HepG2 (cell line): ENCODE measurements around the gene SHPK. TPM values are rescaled to one million over a fixed set of nuclear protein-coding genes. Genes with fewer than 3 reads are reported as not detected.
A peak's percentile ranks its signal among the peaks of the same experiment; 100 is the strongest.

ENCODE experiments used
- DNMT1 ChIP-seq: sonication (generic); formaldehyde crosslinking; IDR thresholded peaks from 2 replicates; pipeline ENCODE4 v1.5.1; 2020; ENCODE audit warnings: mild to moderate bottlenecking, missing genetic modification reagents
- FOSL1 ChIP-seq: sonication (generic); formaldehyde crosslinking; IDR thresholded peaks from 2 replicates; pipeline ENCODE4 v1.9.0; 2021; ENCODE audit warnings: missing genetic modification reagents, borderline replicate concordance
- GZF1 ChIP-seq: sonication (generic); formaldehyde crosslinking; IDR thresholded peaks from 2 replicates; pipeline ENCODE4 v1.5.1; 2020; ENCODE audit warnings: mild to moderate bottlenecking, missing genetic modification reagents
- MAFF ChIP-seq: IDR thresholded peaks from 2 replicates; pipeline ENCODE4 v1.6.1; 2011; ENCODE audit warnings: low read depth, low read length, improper control_type of control experiment
- MAFK ChIP-seq, 2 experiments: IDR thresholded peaks in 1 of 2; conservative IDR thresholded peaks in 1 of 2; 2 replicates each; pipeline ENCODE4 v1.6.1; 2011; ENCODE audit warnings: improper control_type of control experiment in 2 of 2, low read length in 2 of 2
- RARG ChIP-seq: sonication (generic); formaldehyde crosslinking; IDR thresholded peaks from 2 replicates; pipeline ENCODE4 v1.4.0; 2020; ENCODE audit warnings: low read depth, mild to moderate bottlenecking, missing genetic modification reagents
- SAP130 ChIP-seq: IDR thresholded peaks from 2 replicates; pipeline ENCODE4 v1.6.1; 2016; ENCODE audit warnings: low read depth
- STAT5B ChIP-seq: sonication (generic); formaldehyde crosslinking; IDR thresholded peaks from 2 replicates; pipeline ENCODE4 v1.4.0; 2020; ENCODE audit warnings: missing genetic modification reagents
- ZNF136 ChIP-seq: sonication (generic); formaldehyde crosslinking; IDR thresholded peaks from 2 replicates; pipeline ENCODE4 v1.8.1; 2022; ENCODE audit warnings: low read depth, mild to moderate bottlenecking, moderate library complexity, missing genetic modification reagents
- ZNF263 ChIP-seq: sonication (generic); formaldehyde crosslinking; IDR thresholded peaks from 2 replicates; pipeline ENCODE4 v1.4.0; 2020; ENCODE audit warnings: missing genetic modification reagents
- ZNF7 ChIP-seq: IDR thresholded peaks from 2 replicates; pipeline ENCODE4 v1.6.1; 2016; ENCODE audit warnings: missing biosample characterization, missing genetic modification reagents
- ZNF770 ChIP-seq: sonication (generic); formaldehyde crosslinking; IDR thresholded peaks from 2 replicates; pipeline ENCODE4 v1.5.0; 2020; ENCODE audit warnings: mild to moderate bottlenecking, missing genetic modification reagents
- polyA plus RNA-seq, 8 experiments: library from polyadenylated mRNA; depleted of rRNA in 3 of 8; stranded (reverse) in 7 of 8; unstranded in 1 of 8; fragments of >200 nt; fragmentation: Illumina TruSeq in 4 of 8; extraction: Trizol in 4 of 8; gene quantifications; 2 replicates each; pipeline versions ENCODE4 v1.2.1 to v1.2.3, GENCODE V29; 2011 to 2016; ENCODE audit warnings: low read depth in 4 of 8, missing spikeins in 1 of 8, mixed read lengths in 1 of 8; ENCODE audit not compliant: insufficient read depth in 1 of 8
- total RNA-seq, 5 experiments: library from RNA; depleted of rRNA; stranded (reverse); fragments of >200 nt; fragmentation: Illumina TruSeq; extraction: Trizol; gene quantifications; 2 replicates each; pipeline ENCODE4 v1.2.3, GENCODE V29; 2016; ENCODE audit warnings: low read depth in 1 of 5
- TF ChIP-seq, protein P1 (sequence below), 2 experiments: sonication (generic) in 1 of 2; formaldehyde crosslinking in 1 of 2; IDR thresholded peaks; 2 replicates each; pipeline versions ENCODE4 v1.4.0 to v1.6.1; 2016 to 2020; ENCODE audit warnings: borderline replicate concordance in 1 of 2, low read depth in 1 of 2, mild to moderate bottlenecking in 1 of 2, missing genetic modification reagents in 1 of 2
- TF ChIP-seq, protein P2 (sequence below): IDR thresholded peaks from 2 replicates; pipeline ENCODE4 v1.6.1; 2016
- TF ChIP-seq, protein P3 (sequence below): sonication (generic); formaldehyde crosslinking; IDR thresholded peaks from 2 replicates; pipeline ENCODE4 v1.5.1; 2020; ENCODE audit warnings: mild to moderate bottlenecking, missing genetic modification reagents
- TF ChIP-seq, protein P4 (sequence below): sonication (generic); formaldehyde crosslinking; IDR thresholded peaks from 2 replicates; pipeline ENCODE4 v1.8.0; 2022; ENCODE audit warnings: mild to moderate bottlenecking, missing genetic modification reagents, borderline replicate concordance

The SHPK gene
- total and polyA plus RNA-seq, 2 of the 13 experiments (the other 11 are each of a cell fraction or from before 2014, with no cell fraction given), result 16.2 to 30.9 TPM

GRCh38 chr17:3678095-3678820, 42.2 kb upstream of the SHPK start (continued):
- TF ChIP-seq, protein P1, sequence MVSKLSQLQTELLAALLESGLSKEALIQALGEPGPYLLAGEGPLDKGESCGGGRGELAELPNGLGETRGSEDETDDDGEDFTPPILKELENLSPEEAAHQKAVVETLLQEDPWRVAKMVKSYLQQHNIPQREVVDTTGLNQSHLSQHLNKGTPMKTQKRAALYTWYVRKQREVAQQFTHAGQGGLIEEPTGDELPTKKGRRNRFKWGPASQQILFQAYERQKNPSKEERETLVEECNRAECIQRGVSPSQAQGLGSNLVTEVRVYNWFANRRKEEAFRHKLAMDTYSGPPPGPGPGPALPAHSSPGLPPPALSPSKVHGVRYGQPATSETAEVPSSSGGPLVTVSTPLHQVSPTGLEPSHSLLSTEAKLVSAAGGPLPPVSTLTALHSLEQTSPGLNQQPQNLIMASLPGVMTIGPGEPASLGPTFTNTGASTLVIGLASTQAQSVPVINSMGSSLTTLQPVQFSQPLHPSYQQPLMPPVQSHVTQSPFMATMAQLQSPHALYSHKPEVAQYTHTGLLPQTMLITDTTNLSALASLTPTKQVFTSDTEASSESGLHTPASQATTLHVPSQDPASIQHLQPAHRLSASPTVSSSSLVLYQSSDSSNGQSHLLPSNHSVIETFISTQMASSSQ (IDR thresholded peaks at IDR 0.05; ENCODE audit: low read depth), result no peak
- TF ChIP-seq, protein P1 (CRISPR knock-in tag; IDR thresholded peaks at IDR 0.05; ENCODE audit: borderline replicate concordance), result no peak
- TF ChIP-seq FOSL1 (CRISPR knock-in tag), result no peak
- TF ChIP-seq ZNF263 (CRISPR knock-in tag), result peak; percentile 91
- peak; percentile 42 for TF ChIP-seq SAP130 (CRISPR knock-in tag)
- TF ChIP-seq MAFK (conservative IDR thresholded peaks at IDR 0.05 in 1 of 2, IDR thresholded peaks at IDR 0.05 in 1 of 2; ENCODE audit: low read length in 2 of 2), result peak; percentile 70 to 74
- TF ChIP-seq MAFF, result peak; percentile 68
- TF ChIP-seq, protein P2, sequence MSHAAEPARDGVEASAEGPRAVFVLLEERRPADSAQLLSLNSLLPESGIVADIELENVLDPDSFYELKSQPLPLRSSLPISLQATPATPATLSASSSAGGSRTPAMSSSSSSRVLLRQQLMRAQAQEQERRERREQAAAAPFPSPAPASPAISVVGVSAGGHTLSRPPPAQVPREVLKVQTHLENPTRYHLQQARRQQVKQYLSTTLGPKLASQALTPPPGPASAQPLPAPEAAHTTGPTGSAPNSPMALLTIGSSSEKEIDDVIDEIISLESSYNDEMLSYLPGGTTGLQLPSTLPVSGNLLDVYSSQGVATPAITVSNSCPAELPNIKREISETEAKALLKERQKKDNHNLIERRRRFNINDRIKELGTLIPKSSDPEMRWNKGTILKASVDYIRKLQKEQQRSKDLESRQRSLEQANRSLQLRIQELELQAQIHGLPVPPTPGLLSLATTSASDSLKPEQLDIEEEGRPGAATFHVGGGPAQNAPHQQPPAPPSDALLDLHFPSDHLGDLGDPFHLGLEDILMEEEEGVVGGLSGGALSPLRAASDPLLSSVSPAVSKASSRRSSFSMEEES (CRISPR knock-in tag), result no peak
- TF ChIP-seq, protein P3, sequence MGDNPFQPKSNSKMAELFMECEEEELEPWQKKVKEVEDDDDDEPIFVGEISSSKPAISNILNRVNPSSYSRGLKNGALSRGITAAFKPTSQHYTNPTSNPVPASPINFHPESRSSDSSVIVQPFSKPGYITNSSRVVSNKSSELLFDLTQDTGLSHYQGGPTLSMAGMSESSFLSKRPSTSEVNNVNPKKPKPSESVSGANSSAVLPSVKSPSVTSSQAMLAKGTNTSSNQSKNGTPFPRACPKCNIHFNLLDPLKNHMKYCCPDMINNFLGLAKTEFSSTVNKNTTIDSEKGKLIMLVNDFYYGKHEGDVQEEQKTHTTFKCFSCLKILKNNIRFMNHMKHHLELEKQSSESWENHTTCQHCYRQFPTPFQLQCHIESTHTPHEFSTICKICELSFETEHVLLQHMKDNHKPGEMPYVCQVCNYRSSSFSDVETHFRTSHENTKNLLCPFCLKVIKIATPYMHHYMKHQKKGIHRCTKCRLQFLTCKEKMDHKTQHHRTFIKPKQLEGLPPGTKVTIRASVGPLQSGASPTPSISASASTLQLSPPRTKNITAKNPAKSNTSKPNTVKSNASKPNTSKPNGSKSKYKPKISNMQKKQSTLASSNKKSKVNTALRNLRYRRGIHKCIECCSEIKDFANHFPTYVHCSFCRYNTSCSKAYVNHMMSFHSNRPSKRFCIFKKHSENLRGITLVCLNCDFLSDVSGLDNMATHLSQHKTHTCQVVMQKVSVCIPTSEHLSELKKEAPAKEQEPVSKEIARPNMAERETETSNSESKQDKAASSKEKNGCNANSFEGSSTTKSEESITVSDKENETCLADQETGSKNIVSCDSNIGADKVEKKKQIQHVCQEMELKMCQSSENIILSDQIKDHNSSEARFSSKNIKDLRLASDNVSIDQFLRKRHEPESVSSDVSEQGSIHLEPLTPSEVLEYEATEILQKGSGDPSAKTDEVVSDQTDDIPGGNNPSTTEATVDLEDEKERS, result peak; percentile 40; the same call in 1 of the 2 replicates
- TF ChIP-seq GZF1 (CRISPR knock-in tag), result 0 out of 2 replicates have a peak, but pooled peaks have one; percentile 28
- no peak for TF ChIP-seq DNMT1 (CRISPR knock-in tag)
- no peak for TF ChIP-seq ZNF136
- peak; percentile 89 for TF ChIP-seq ZNF770 (CRISPR knock-in tag)
- TF ChIP-seq RARG, result no peak
- peak; percentile 93 for TF ChIP-seq ZNF7 (CRISPR knock-in tag)
- TF ChIP-seq, protein P4, sequence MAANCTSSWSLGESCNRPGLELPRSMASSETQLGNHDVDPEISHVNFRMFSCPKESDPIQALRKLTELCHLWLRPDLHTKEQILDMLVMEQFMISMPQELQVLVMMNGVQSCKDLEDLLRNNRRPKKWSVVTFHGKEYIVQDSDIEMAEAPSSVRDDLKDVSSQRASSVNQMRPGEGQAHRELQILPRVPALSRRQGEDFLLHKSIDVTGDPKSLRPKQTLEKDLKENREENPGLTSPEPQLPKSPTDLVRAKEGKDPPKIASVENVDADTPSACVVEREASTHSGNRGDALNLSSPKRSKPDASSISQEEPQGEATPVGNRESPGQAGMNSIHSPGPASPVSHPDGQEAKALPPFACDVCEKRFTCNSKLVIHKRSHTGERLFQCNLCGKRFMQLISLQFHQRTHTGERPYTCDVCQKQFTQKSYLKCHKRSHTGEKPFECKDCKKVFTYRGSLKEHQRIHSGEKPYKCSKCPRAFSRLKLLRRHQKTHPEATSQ (CRISPR knock-in tag), result no peak
- TF ChIP-seq STAT5B (CRISPR knock-in tag), result no peak
